Thyroid gland (tissue), 4 donors: ENCODE results near the gene FRYL. TPM values are rescaled to one million over a fixed set of nuclear protein-coding genes. Genes with fewer than 3 reads are reported as not detected.
"Not testable (repeated sequence)": the region's sequence is repeated elsewhere in the genome, so short reads cannot be mapped to it uniquely, and the experiment has no call there.

ENCODE experiments used
- DNase-seq, 2 donors: peaks; one replicate each; pipeline ENCODE4 v3.0.0-alpha.2; 2019
- H3K27ac ChIP-seq, 3 donors: fragments of 200-600 bp; sonication (generic); 1 replicate in 2 of 3; 2 replicates in 1 of 3; pipeline ENCODE4 v1.5.1; 2016 to 2019; ENCODE audit warnings: mild to moderate bottlenecking in 1 of 3, moderate library complexity in 1 of 3
- H3K27me3 ChIP-seq: fragments of 200-600 bp; sonication (generic); one replicate; pipeline ENCODE4 v1.5.1; 2019
- H3K36me3 ChIP-seq, 2 donors: fragments of 200-600 bp; sonication (generic); one replicate each; pipeline ENCODE4 v1.5.1; 2016 to 2019
- H3K4me1 ChIP-seq, 2 donors: fragments of 200-600 bp; sonication (generic); one replicate each; pipeline ENCODE4 v1.5.1; 2017 to 2019
- H3K4me3 ChIP-seq, 3 donors: fragments of 200-600 bp; sonication (generic); replicated peaks in 1 of 3; 1 replicate in 2 of 3; 2 replicates in 1 of 3; pipeline ENCODE4 v1.5.1; 2016; ENCODE audit warnings: mild to moderate bottlenecking in 1 of 3
- H3K9me3 ChIP-seq: fragments of 200-600 bp; sonication (generic); one replicate; pipeline ENCODE4 v1.5.1; 2017
- POLR2A ChIP-seq, 2 donors: fragments of 450-650 bp; IDR thresholded peaks; one replicate each; pipeline ENCODE4 v1.6.1; 2017; ENCODE audit warnings: antibody characterized with exemption in 2 of 2, mild to moderate bottlenecking in 2 of 2, moderate library complexity in 1 of 2
- WGBS, 2 donors: methylation state at CpG; one replicate each; pipeline ENCODE4 v1.1.5; 2017; 5-methylcytosine and 5-hydroxymethylcytosine counted together
- intact Hi-C: fragments of 100-400 bp; cut with DNase I; formaldehyde crosslinking; loops from one replicate; pipeline ENCODE4 v1.15.1; 2023
- total RNA-seq, 4 donors: library from RNA; depleted of rRNA; stranded (reverse); fragments of >200 nt; gene quantifications; one replicate each; pipeline ENCODE4 v1.2.3, GENCODE V29; 2016
- TF ChIP-seq, protein P1 (sequence below), 6 experiments: fragments of 200-600 bp in 3 of 6; fragments of 450-650 bp in 3 of 6; sonication (generic) in 3 of 6; IDR thresholded peaks; one replicate each; pipeline ENCODE4 v1.5.1; 2016 to 2019; ENCODE audit warnings: antibody characterized with exemption in 6 of 6, mild to moderate bottlenecking in 2 of 6, inconsistent platforms in 1 of 6, moderate library complexity in 1 of 6

The FRYL gene
- total RNA-seq, 4 donors from 2014 or later, result 48.7 to 90.4 (median 67.8) TPM

DNA sequence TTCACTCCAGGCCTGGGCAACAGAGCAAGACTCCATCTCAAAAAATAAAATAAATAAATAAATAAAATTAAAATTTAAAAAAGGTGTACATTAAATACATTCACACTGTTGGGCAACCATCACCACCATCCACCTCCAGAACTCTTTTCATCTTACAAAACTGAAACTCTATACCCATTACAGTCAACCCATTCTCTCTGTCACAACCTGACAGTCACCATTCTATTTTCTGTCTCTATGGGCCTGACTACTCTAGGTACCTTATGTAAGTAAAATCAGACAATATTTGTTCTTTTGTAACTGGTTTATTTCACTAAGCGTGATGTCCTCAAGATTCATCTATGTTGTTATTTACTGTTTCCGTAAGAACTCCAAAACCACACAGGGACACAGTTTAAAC lies 59.6 kb downstream of the FRYL start:
- 97 to 98% methylated on average over 2 of the region's 2 CpGs for WGBS, 2 donors
- TF ChIP-seq POLR2A (IDR thresholded peaks at IDR 0.05), result no peak
- TF ChIP-seq, protein P1, sequence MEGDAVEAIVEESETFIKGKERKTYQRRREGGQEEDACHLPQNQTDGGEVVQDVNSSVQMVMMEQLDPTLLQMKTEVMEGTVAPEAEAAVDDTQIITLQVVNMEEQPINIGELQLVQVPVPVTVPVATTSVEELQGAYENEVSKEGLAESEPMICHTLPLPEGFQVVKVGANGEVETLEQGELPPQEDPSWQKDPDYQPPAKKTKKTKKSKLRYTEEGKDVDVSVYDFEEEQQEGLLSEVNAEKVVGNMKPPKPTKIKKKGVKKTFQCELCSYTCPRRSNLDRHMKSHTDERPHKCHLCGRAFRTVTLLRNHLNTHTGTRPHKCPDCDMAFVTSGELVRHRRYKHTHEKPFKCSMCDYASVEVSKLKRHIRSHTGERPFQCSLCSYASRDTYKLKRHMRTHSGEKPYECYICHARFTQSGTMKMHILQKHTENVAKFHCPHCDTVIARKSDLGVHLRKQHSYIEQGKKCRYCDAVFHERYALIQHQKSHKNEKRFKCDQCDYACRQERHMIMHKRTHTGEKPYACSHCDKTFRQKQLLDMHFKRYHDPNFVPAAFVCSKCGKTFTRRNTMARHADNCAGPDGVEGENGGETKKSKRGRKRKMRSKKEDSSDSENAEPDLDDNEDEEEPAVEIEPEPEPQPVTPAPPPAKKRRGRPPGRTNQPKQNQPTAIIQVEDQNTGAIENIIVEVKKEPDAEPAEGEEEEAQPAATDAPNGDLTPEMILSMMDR (IDR thresholded peaks at IDR 0.05), result no peak
- Histone ChIP-seq H3K4me3 (no peak overlapping the region), H3K27me3 (no peaks in the 10 kb centered on the region), H3K4me1 (peaks cover 0 to 8% of the 10 kb centered on the region in 2 donors), H3K27ac (no peak overlapping the region), H3K36me3 (no peaks in the 10 kb centered on the region), H3K9me3 (no peaks in the 10 kb centered on the region)
- intact Hi-C loops, result no loop called here
- no peak for DNase-seq

DNA sequence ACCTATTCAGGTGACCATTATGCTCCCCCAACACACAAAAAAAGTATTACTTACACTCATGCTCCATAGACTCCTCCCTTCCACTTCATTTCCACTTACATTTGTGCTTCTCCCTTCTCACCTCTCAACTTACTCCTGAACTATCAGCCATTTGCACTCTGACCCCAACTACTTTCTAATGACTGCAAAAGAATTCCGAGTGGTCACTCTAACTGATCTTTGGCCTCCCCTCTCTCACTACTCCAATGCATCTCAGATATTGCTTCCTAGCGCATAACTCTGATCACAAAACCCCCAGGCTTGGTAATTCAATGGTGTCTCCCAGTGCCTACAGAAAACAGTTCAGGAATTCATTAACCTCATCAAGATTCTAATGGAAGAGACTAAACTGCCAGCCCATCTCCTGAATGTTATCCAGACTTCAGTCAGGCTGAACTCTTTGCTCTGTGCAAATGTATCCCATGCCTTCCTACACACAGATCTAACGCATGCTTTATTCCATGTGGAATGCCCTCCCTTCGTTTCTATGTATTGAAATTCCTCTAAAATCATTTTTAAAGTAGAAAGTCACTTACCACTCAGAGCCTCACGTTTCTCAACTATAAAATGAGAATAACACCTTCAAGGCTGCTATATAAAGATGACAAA lies 61.1 kb downstream of the FRYL start:
- 87 to 90% methylated on average over 5 of the region's 5 CpGs for WGBS, 2 donors
- no peak for TF ChIP-seq POLR2A (IDR thresholded peaks at IDR 0.05)
- TF ChIP-seq, protein P1 (IDR thresholded peaks at IDR 0.05), result no peak
- peaks cover 0 to 8% of the 10 kb centered on the region in 2 donors for H3K4me1 ChIP-seq
- intact Hi-C loops, result no loop called here
- no peaks in the 10 kb centered on the region for H3K9me3 ChIP-seq
- H3K27me3 ChIP-seq, result no peaks in the 10 kb centered on the region
- DNase-seq, result no peak
- no peak overlapping the region for H3K27ac ChIP-seq
- no peak overlapping the region for H3K4me3 ChIP-seq
- no peaks in the 10 kb centered on the region for H3K36me3 ChIP-seq

DNA sequence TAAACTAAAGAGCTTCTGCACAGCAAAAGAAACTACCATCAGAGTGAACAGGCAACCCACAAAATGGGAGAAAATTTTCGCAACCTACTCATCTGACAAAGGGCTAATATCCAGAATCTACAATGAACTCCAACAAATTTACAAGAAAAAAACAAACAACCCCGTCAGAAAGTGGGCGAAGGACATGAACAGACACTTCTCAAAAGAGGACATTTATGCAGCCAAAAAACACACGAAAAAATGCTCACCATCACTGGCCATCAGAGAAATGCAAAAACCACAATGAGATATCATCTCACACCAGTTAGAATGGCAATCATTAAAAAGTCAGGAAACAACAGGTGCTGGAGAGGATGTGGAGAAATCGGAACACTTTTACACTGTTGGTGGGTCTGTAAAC lies 63.8 kb downstream of the FRYL start:
- H3K27ac ChIP-seq, H3K36me3 ChIP-seq, H3K9me3 ChIP-seq, DNase-seq, intact Hi-C loops, H3K4me3 ChIP-seq, H3K27me3 ChIP-seq, H3K4me1 ChIP-seq: not testable (repeated sequence)
- 98 to 99% methylated on average over 5 of the region's 5 CpGs for WGBS, 2 donors

DNA sequence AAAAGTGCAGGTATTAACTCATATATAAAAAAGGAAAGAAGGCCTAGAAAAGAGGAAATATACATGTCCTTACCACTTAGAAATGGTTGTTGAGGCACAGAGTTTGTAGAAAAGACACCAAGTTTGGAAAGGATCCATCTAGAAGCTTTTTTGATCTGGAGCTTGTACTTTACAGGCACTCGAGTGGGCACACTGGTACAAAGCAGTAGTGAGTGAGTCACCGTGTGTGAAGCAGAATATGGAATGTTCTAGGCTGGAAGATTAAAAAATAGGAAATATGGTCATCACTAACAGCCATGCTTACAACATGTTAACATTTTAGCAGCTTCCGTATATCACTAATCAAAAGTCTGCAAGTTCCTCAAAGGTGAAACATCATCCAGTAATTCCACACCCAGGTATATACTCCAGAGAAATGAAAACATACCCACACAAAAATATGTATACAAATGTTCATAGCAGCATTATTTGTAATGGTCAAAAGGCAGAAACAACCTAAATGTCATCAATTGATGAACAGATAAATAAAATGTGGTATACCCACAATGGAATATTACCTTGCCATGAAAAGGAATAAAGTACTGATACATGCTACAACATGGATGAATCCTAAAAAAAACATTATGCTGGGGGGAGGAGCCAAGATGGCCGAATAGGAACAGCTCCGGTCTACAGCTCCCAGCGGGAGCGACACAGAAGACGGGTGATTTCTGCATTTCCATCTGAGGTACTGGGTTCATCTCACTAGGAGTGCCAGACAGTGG lies 69.5 kb downstream of the FRYL start:
- WGBS, 2 donors, result 84 to 87% methylated on average over 8 of the region's 8 CpGs
- Histone ChIP-seq H3K27me3 (no peaks in the 10 kb centered on the region), H3K4me3 (no peak overlapping the region), H3K27ac (no peak overlapping the region), H3K9me3 (no peaks in the 10 kb centered on the region), H3K4me1 (peaks cover 0 to 4% of the 10 kb centered on the region in 2 donors), H3K36me3 (peaks cover 0 to 4% of the 10 kb centered on the region in 2 donors)
- DNase-seq, result no peak
- intact Hi-C loops, result no loop called here
- TF ChIP-seq, protein P1 (IDR thresholded peaks at IDR 0.05), result no peak
- no peak for TF ChIP-seq POLR2A (IDR thresholded peaks at IDR 0.05)

DNA sequence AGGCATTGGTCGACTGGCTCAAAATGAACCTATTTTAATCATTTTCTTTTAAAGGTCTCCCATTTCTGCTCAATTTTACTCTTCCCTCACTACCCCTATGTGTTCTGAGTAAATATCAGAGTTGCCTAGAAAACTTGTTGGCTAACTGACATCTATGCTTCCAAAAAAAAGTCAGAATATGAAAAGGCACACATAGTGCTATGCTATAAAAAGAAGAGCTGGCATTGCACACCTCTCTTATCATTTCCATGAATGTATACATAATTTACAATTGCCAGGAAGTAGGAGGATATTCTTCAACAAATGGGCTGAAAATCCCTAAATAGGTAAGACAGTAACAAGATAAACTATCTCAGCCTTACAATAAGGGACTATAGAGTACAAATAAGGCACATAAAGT lies 70.2 kb downstream of the FRYL start:
- Histone ChIP-seq H3K27ac (no peak overlapping the region), H3K36me3 (peaks cover 0 to 4% of the 10 kb centered on the region in 2 donors), H3K9me3 (no peaks in the 10 kb centered on the region), H3K4me3 (no peak overlapping the region), H3K27me3 (no peaks in the 10 kb centered on the region), H3K4me1 (peaks cover 0 to 4% of the 10 kb centered on the region in 2 donors)
- intact Hi-C loops, result no loop called here
- 84 to 92% methylated on average over 1 of the region's 1 CpG for WGBS, 2 donors
- no peak for TF ChIP-seq POLR2A (IDR thresholded peaks at IDR 0.05)
- TF ChIP-seq, protein P1 (IDR thresholded peaks at IDR 0.05), result no peak
- no peak for DNase-seq
